Neural cell (in vitro differentiated cells): ENCODE data around the gene SARS1.

Source experiments
- POLR2AphosphoS5 ChIP-seq: IDR thresholded peaks from 2 replicates; pipeline ENCODE4 v1.6.1; 2012
- TF ChIP-seq, protein P1 (sequence below): fragments of 450-650 bp; IDR thresholded peaks from 2 replicates; pipeline ENCODE4 v1.5.1; 2014; ENCODE audit warnings: antibody characterized with exemption, mild to moderate bottlenecking, moderate library complexity; ENCODE audit not compliant: poor library complexity, severe bottlenecking

DNA sequence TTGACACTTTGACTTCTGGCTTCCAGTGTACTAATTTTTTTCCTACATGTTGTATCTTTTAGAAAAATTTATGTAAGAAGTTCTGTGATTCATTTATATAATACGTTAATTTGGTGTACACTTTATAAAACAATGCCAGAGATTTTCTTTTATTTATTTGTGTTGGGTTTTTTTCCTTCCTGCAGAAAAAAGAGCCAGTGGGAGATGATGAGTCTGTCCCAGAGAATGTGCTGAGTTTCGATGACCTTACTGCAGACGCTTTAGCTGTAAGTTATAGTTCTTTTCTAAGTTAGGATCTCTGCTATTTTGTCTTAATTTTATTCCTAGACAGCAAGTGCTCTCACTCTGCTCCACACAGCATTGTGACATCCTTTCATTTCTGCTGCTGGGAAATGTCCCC is 14.4 kb downstream of the SARS1 start:
- TF ChIP-seq POLR2AphosphoS5 = no peak
- TF ChIP-seq, protein P1, sequence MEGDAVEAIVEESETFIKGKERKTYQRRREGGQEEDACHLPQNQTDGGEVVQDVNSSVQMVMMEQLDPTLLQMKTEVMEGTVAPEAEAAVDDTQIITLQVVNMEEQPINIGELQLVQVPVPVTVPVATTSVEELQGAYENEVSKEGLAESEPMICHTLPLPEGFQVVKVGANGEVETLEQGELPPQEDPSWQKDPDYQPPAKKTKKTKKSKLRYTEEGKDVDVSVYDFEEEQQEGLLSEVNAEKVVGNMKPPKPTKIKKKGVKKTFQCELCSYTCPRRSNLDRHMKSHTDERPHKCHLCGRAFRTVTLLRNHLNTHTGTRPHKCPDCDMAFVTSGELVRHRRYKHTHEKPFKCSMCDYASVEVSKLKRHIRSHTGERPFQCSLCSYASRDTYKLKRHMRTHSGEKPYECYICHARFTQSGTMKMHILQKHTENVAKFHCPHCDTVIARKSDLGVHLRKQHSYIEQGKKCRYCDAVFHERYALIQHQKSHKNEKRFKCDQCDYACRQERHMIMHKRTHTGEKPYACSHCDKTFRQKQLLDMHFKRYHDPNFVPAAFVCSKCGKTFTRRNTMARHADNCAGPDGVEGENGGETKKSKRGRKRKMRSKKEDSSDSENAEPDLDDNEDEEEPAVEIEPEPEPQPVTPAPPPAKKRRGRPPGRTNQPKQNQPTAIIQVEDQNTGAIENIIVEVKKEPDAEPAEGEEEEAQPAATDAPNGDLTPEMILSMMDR = no peak
